Fibroblast of skin of right biceps (primary cell): ENCODE results near the gene TMEM131.

Source experiments
- DNase-seq: peaks from one replicate; pipeline ENCODE4 v3.0.0-alpha.2; 2013

TMEM131 gene

GRCh38 chr2:97734061-97735051 is 261.4 kb downstream of the TMEM131 start:
- no peak for DNase-seq

GRCh38 chr2:97733341-97734035 is 262.3 kb downstream of the TMEM131 start:
- DNase-seq, result no peak

DNA sequence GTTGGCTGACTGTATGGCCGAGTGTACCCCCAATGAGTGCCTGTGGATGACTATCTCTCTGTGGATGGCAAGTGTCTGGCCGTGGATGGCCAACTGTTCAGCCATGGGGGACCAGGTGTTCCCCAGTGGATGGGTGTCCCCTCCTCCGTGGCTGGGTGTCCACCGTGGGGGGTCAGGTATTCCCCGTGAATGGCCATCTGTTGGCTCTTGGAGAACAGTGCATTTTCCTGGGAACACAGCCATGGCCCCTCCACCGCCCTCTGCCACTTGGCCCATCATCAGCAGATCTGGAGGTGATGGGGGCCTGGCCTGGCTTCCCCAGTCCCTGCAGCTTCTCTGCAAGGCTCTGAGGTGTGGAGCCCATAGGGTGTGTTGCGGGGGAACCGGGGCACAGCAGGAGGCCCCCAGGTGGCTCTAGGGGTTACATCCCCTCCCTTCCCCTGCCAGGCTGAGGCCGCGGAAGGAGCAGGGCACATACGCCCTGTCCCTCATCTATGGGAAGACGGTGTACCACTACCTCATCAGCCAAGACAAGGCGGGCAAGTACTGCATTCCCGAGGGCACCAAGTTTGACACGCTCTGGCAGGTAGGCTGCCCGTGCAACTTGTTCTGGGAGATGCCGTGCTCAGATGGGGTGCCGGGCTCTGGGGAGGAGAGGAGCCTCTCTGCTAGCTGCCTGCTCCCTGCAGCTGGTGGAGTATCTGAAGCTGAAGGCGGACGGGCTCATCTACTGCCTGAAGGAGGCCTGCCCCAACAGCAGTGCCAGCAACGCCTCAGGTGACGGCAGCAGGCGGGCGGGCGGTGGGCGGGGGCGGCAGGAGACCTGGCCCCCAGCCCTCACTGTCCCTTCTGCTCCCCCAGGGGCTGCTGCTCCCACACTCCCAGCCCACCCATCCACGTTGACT is 263.1 kb downstream of the TMEM131 start:
- no peak for DNase-seq

- DNase-seq, result no peak
These were observed 264.3 kb downstream of the TMEM131 start for GRCh38 chr2:97731274-97732020.

GRCh38 chr2:97730245-97730644 is 265.5 kb downstream of the TMEM131 start:
- DNase-seq, result peak; percentile 26

DNA sequence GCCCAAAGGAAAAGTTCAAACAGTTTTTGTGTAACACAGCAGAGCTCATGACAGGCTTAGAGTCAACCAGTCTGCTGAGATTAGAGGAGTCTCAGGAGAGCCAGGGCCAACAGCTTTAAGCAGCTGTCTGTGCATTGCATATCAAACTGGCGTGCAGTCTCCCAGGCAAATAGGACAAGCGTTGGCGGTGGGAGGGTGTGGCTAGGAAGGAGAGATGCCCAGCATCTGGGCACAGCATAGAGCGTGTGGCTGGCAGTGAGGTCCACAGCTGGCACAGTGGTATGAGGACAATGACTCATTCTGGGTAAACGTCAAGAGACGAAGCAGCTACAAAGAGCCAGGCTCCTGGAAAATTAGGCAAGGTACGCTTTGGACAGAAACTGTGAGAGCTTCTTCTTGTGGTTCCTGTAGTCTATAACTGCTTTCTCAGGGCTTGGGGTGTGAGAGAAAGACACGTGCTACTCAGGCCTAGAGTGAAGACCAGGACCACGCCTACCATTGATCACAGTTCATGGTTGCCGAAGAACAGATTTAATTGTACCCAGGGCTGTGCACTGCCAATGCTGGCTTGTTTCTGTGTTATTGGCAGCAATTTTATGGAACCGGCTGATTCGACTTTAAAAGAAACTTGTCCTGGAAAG is 267.5 kb downstream of the TMEM131 start:
- DNase-seq, result no peak

DNA sequence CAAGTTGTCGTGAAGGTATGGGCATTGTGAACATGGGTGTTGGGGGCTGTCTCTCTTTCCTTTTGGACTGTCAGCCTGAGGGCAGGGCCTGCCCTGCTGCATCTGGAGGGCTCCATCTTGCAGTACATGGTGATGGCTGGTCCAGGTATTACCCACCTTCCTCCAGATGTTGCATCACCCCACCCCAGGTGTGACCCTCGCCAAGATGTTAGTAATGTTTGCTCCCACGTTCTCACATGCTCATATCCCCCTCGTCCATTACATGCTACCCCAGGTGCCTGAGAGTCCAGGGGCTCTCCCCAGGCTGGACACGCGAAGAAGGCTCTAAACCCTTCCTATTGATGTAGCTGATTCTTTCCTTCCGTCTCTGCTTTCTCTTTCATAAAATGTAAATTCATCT is 268.5 kb downstream of the TMEM131 start:
- DNase-seq, result no peak

DNA sequence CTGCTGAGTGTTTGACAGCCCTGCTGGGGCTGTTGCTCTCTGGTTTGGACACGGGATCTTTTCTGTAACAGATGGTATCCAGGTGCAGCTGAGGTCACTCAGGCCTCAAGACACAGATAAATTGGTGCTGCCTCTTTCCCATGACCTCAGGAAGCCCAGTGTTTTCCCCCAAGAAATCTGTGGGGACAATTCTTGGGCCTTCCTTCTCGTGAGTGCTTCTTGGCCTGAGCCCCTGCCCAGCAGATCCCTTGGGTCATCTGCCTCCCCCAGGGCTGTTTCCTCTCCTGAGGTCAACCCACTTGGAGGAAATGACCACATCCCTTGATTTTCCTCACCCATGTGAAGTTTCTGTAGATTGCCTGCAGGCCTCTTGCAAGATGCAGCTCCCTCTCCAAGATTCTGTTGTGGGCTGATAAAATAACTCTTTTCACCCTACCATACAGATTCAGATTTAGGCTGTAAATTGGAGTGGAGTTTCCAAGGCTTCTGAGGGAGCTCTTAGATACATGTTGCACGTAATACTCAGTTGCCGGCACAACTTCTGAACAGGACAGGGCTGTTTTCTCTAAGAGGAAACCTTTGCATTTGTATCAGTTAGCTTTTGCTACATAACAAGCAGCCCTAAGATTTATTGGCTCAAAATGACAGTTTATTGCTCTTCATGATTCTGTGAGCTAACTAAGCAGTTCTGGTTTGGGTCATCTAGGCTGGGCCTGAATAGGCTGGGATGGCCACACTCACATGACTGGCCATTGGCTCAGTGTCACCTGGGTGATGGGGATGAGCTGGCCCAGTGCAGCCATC is 269.3 kb downstream of the TMEM131 start:
- DNase-seq, result no peak

- DNase-seq, result no peak
These were observed 270.6 kb downstream of the TMEM131 start for GRCh38 chr2:97724946-97725688.

GRCh38 chr2:97724501-97724900 is 271.2 kb downstream of the TMEM131 start:
- DNase-seq, result no peak

DNA sequence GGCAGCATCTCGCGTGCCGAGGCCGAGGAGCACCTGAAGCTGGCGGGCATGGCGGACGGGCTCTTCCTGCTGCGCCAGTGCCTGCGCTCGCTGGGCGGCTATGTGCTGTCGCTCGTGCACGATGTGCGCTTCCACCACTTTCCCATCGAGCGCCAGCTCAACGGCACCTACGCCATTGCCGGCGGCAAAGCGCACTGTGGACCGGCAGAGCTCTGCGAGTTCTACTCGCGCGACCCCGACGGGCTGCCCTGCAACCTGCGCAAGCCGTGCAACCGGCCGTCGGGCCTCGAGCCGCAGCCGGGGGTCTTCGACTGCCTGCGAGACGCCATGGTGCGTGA is 271.7 kb downstream of the TMEM131 start:
- no peak for DNase-seq

- DNase-seq, result no peak
These were observed 272.3 kb downstream of the TMEM131 start for GRCh38 chr2:97723156-97724072.

GRCh38 chr2:97722227-97722626 is 273.5 kb downstream of the TMEM131 start:
- DNase-seq, result no peak

DNA sequence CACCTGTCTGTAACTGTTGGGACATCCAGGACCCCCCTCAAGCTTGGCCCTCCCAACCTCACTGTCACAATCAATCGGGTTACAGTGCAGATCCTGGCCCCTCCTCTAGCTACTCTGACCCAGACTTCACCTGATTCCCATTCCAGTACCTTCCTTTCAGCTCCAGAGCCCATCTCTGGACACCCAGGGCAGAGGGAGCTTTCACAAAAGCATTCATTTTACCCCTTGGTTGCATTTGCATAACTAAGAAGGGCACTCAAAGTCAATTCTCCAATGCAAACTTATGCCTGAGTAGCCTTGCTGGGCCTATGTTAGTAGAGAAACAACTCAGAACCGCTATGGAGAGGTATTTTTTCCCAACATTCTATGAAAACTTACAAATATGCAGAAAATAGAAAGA is 275.0 kb downstream of the TMEM131 start:
- DNase-seq, result no peak

DNA sequence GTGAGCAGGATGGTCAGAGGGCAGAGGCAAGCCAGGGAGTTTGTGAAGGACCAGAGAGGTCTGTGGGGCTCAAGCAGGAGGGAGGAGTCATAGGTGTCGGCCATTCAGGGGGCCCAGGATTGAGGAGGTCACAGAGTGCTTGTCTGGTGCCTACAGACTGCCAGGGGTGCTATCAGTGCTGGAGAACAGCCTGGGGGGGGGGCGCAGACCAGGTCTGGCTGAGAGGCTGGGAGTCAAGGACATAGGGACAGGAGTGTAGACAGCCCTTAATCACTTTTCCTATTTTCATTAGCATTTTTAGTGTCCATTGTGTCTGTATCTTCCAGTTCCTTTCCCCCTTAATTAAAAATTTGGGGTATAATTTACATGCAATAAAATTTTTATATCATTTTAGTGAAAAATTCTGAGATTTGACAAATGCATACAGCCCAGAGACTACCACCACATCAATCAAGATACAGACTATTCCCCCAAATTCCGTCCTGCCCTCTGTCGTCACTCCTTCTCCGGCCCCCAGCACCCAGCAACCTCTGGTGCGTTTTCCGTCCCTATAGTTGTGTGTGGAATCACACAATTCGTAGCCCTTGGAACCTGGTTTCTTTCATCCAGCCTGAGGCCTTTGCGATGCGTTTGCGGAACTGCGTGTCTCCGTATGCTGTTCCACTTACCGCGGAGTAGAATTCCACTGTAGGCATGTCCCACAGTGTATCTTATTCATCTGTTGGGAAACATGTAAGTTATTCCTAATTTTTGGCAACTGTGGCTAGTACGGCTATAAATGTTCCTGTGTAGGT is 276.2 kb downstream of the TMEM131 start:
- DNase-seq, result no peak

DNA sequence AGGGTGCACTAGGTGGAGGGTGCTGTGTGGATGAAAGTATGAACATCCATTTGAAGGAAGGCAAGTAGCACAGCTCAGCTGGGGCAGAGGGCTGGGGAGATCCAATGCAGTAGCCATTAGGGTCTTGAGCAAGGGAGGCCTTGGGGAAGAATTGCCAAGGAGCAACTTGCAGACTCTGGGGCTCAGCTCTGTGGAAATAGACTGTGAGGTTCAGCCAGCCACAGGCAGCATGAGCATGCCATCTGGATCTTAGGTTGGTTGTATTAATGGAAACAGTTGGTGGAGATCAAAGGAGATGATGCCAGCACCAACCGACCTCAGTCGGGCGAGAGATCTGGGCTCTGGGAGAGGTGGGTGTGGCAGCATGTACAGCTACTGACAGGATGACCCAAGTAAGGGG is 276.8 kb downstream of the TMEM131 start:
- no peak for DNase-seq

DNA sequence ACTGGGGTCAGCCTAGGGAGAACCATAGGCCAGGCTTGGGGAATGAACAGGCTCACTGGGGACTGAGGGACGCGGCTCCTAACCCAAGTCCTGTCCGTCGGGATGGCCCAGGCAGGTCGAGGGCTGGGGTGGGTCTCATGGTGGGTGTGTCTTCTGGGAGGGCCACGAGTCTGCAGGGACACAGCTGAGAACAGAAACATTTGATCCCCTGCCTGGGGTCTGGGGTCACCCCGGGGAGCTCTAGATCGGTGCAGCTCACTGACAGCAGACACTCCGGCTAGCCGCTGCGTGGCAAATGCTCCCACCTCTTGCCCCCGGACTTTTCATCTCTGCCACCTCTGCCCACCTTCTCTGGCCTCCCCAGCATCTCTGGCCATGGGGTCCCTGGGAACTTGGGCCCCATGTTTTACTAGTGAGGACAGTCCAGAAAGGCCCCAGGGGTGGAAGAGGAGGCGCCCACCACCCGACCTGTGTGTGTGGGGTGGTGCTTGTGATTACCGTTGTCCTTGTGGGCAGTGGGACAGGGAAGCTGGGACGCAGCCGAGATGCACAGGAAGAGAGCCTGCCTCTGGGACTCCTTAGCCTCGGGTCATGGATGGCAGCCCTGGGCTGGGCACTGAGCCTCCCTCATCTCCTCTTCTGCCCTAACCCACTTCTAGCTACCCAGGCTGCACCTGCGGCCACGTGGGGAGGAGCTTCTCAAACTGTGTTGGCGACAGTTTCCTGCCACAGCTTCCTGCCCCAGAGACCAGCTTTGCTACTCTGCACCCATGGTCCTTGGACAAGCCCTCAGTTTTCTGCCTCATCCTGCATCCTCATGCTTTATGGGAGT is 277.5 kb downstream of the TMEM131 start:
- no peak for DNase-seq
